Stimulated activated CD8-positive, alpha-beta memory T cell treated with anti-CD3 and anti-CD28 coated beads, Interleukin-4, amount 100 ng/mL, for 1 hour (primary cell): ENCODE measurements around the gene ERC2.

Experiments
- DNase-seq, 2 donors: peaks; one replicate each; pipeline ENCODE4 v3.0.0-alpha.2; 2020; ENCODE audit warnings: low read depth in 2 of 2, low spot score in 1 of 2

The ERC2 gene

GRCh38 chr3:56260262-56260661 lies 208.0 kb downstream of the ERC2 start:
- DNase-seq: no peak

GRCh38 chr3:56257826-56258225 lies 210.4 kb downstream of the ERC2 start:
- no peak for DNase-seq

GRCh38 chr3:56254835-56255234 lies 213.4 kb downstream of the ERC2 start:
- no peak for DNase-seq

- no peak for DNase-seq
These were observed 214.2 kb downstream of the ERC2 start for GRCh38 chr3:56253941-56254665.

GRCh38 chr3:56251343-56251945 lies 216.8 kb downstream of the ERC2 start:
- no peak for DNase-seq

- no peak for DNase-seq
These were observed 220.2 kb downstream of the ERC2 start for GRCh38 chr3:56248021-56248420.

- no peak for DNase-seq
These were observed 230.0 kb downstream of the ERC2 start for GRCh38 chr3:56238299-56238698.

- DNase-seq: no peak
These were observed 234.5 kb downstream of the ERC2 start for GRCh38 chr3:56233742-56234141.

- no peak for DNase-seq
These were observed 239.0 kb downstream of the ERC2 start for GRCh38 chr3:56229311-56229710.

- no peak for DNase-seq
These were observed 245.4 kb downstream of the ERC2 start for GRCh38 chr3:56222866-56223265.

- no peak for DNase-seq
These were observed 248.1 kb downstream of the ERC2 start for GRCh38 chr3:56219894-56220805.

GRCh38 chr3:56209982-56210751 lies 258.1 kb downstream of the ERC2 start:
- DNase-seq: no peak

GRCh38 chr3:56207922-56208321 lies 260.3 kb downstream of the ERC2 start:
- no peak for DNase-seq

- DNase-seq: no peak
These were observed 262.9 kb downstream of the ERC2 start for GRCh38 chr3:56205406-56205805.

- no peak for DNase-seq
These were observed 265.3 kb downstream of the ERC2 start for GRCh38 chr3:56202997-56203396.

- no peak for DNase-seq
These were observed 266.9 kb downstream of the ERC2 start for GRCh38 chr3:56201407-56201806.

GRCh38 chr3:56200251-56200650 lies 268.0 kb downstream of the ERC2 start:
- DNase-seq: no peak

GRCh38 chr3:56197991-56198390 lies 270.3 kb downstream of the ERC2 start:
- DNase-seq: no peak

GRCh38 chr3:56197259-56197965 lies 270.9 kb downstream of the ERC2 start:
- no peak for DNase-seq

- DNase-seq: no peak
These were observed 271.6 kb downstream of the ERC2 start for GRCh38 chr3:56196700-56197099.

GRCh38 chr3:56193519-56193918 lies 274.7 kb downstream of the ERC2 start:
- no peak for DNase-seq
